ENCODE data around the gene CELF6. TPM values are rescaled to one million over a fixed set of nuclear protein-coding genes. Genes with fewer than 3 reads are reported as not detected.

The CELF6 gene
- total RNA-seq (2014; rRNA removed; shearing (Covaris generic)): 0.34 TPM in 1 of 2 replicates, not detected in the other
- 0.18 TPM in 1 of 2 replicates, not detected in the other for polyA plus RNA-seq (2015; cell fraction: cytosol; rRNA removed)
- polyA plus RNA-seq (2015; cell fraction: nucleus; rRNA removed): 2.2 and 3.4 TPM in 2 replicates

DNA sequence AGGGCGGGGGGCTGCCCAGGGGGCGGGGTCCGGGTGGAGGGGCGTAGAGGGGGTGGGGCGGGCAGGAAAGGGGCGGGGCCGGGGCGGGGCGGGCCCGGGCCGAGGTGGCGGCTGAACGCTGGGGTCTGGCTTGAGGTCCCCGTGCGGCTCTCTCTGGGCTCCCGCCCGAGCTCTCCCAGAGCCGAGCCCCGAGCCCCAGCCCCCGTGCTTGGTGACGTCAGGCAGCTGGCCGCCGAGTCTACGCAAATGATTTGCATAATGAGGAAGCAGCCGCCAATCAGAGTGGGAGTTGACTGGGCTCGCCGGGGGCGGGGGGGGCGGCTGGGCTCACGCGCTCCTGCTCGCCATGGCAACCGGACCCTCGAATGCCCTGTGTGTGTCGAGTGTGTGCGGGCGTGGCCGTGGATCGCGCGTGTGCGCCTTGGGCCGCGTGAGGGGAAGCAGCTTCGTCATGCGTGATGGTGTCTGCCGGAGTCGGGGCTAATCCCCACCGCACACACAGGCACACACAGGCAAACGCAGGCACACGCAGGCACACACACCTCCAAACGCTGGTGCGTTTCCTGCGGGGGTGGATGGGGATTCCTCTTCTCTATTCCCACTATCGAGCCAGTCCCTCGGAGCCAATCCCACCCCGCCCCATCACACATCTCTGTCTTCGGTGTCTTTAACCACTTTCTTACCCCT is at the start of gene CELF6:
Gene CELF6 (minus strand): TSS at position 173 of the 687 bp plus-strand sequence. CDS start 283 bp downstream, outside the sequence.
- DNase-seq (ENCODE audit: low read depth): no peak

DNA sequence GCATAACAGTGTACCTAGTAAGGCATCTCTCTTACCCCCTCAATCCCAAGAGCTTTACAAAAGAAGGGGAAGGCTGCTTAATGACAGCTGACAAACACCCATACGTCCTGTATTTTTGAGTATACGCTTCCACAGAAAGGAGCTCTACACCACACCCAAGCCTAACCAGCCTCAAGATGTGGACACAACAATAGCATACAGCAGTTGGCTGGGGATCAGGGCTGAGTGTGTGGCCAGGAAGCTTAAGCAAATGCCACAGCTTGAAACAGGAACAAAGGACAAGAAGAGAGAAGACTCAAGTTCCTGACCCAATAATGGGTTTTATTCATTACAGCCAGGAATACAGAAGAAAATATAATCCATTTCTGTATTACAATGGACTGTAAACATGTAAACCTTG is 48.9 kb upstream of the CELF6 start:
- no peak for DNase-seq (ENCODE audit: low read depth)

DNA sequence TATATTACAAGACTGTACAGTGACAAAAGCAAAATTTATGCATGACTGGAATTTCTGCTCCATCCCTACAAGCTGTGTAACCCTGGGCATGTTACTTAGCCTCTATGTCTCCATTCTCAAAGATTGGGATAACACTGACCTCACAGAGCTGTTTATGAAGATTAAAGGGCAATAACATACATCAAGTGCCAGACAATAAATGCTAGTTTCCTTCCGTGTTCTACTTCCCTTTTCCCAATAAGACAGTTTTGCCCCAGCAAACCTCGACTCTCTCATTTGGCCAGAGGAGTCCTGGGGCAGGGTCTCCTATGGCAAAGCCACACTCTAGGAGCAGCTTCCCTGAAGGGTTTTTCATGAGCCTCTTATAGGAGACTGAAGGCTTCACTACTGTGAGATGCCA is 48.4 kb upstream of the CELF6 start:
- no peak for DNase-seq (ENCODE audit: low read depth)

DNA sequence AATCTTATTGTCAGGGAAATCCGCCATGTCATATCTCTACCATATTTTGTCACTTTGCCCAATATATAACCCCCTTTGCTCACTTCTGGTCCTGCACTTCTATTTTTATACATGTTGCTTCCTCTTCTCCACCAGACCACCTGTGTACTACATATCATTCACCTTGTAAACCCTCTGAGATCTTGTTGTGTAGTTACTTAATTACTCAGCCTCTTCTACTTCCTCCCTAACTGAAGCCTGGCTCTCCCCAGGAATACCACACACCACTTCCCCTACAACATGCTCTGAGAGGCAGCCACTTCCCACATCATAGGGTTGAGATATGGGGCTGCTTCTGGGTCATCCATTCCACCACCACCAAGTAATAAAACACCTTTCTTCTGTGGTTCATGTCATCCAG is 45.9 kb upstream of the CELF6 start:
- DNase-seq (ENCODE audit: low read depth): peak; percentile 11

DNA sequence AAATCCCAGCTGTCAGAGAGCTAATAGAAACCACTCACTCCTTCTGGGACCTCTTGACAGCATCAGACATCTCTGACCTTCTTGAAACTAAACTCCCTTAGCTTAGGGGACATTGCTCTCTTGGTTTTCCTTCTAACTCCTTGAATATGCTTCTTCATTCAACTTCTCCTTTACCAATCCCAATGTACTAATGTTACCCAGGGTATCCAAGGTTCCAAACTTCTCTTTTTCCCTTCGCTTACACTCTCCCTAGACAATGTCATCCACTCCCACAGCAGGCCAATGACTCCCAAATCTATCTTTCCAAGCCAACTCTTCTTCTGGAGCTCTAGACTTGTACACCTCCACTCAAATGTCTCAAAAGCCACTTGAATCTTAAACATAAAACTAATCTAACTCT is 41.2 kb upstream of the CELF6 start:
- DNase-seq (ENCODE audit: low read depth): no peak

DNA sequence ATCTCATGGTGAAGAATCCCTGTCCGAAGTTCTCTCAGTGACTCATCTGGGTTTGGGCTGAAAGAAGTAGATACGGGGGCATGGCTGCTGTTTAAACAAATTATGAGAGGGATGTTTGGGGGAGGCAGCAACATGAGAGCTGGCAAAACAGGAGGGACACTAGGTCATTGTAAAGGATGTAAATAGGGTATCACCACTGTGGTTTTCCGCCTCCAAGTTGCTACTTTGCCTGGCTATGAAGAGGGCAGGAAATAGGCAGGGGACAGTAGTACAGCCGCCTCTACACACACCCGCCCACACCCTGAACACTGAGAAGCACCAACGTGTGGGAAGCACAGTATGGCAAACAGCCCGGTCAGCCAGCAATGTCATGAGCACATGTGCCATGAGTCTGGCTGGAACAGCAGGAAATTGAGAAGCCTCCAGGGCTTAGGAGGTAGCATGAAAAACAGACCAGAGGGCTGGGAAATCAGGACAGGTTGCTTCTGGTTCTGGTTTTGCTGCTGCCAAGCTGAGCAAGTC is 38.8 kb upstream of the CELF6 start:
- peak; percentile 70 for DNase-seq (ENCODE audit: low read depth)

DNA sequence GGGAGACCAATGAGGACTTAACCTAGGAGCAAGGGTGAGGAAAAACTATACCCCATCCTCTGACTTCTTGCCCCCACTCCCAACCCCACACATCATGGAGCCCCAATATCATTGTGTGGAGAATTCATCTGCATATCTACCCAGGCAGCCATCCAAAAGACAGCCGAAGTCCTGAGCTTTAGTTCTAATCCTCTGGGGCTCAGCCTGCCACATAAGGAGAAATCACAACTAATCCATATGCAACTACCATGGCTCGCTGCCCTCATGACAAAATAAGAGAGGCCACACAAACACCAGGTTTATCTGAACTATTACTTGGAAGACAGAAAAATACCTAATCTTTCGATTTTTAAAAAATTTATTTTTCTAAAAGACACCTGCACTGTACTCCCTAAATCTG is 38.2 kb upstream of the CELF6 start:
- no peak for DNase-seq (ENCODE audit: low read depth)

DNA sequence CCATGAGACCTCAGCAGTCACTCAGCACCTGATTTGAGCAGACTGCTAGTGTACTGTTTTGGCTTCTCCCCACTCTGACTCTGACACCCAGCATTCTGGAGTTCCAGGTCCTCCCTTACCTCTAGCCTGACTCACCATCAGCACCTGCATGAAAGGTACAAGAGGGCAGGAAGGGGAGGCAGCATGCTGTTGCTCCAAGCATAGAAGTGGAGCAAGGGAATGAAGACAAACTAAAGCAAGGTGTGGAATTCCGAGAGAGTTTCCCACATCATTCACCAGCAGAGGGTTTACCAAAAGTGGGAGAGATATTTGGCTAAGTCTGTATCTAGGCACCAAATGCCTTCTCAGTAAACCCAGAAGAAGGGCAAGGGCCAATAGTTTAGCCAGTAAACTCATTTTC is 34.5 kb upstream of the CELF6 start:
- no peak for DNase-seq (ENCODE audit: low read depth)

DNA sequence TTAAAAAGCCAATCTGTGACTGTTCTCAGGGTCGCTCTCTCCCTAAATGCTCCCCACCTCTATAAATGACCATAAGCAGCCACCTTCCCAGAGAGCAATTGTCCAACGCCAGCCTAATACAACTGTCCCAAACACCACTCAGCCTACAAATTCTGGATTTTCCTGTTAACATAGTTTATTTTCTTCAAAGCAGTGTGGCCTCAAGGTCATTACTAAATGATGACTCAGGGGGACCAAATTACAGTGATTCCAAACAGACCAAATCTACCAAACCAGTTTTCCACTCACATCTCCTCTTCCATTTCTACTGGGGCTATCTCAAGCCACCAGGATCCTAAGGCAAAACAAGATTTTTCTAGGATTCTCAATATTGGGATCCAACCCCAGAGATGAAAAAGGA is 33.3 kb upstream of the CELF6 start:
- DNase-seq (ENCODE audit: low read depth): no peak

DNA sequence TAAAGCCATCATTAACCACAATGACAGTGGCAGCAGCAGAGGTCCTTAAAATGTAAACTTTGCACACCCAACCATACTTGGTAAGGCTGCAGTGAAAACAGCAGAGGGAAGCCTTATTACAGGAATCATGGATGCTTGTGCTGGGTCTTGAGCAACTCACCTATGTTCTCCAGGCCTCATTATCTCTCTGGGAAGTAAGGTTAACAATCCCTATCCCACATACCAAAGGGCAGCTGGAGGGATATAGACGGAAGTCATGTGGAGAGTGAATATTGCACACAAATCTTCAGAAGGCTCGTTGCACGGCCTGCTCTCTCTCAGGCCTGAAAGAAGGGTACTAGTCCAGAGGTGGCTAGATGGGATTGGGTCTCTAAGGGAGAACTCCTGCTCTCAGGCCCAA is 25.8 kb upstream of the CELF6 start:
- DNase-seq (ENCODE audit: low read depth): no peak

DNA sequence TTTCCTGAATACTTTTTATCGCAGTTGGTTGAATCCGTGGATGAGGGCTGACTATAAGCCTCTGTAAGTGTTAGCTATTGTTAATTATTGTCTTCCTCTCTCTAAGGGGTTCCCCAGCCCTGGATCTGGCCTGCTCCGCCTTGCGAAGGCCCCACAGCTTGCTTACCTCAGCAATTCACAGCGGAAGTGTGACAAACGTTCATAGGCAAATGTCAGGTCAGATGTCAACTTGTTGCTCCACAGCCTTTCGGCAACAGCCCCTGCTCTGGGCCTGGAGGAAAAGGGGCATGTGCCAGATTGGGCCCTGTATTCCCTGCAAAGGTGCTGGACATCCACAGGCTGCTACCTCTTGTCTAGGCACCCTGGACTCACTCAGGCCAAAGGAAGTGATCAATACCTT is 25.3 kb upstream of the CELF6 start:
- no peak for DNase-seq (ENCODE audit: low read depth)

DNA sequence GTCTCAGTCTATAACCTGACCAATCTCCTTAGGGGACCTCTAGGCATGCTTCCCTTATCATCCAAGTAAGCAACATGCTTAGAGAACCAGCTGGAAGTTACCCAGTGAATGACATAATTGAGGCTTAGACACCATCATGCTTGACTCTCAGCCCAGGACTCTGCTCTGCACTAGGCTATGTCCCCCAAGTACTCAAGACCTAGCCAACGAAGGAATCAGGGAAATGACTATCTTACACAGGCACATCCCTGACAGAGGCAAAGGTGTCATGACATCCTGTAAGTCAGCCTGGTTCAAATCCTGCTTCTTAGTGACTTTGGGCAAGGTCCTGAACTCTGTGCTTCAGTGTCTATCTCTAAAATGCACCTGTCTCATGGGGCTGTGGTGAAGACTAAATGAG is 24.6 kb upstream of the CELF6 start:
- DNase-seq (ENCODE audit: low read depth): no peak

DNA sequence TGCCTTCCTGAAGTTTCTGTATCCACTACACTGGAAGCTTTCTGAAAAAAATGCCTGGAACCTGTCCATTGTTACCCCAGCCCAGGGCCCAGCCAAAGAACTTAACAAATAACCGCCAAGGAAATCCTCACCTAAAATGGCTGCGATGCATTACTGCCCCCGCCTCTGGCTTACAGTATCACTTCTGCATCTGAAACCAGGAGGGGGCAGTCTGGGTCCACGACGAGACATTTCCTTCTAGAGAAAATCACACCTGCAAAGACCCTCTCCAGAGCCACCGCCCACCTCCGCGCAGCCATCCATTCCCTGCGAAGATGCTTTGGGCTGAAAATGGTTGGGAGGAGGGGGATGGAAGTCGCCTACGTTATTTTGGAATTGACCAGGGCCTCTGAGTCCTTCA is 22.4 kb upstream of the CELF6 start:
- DNase-seq (ENCODE audit: low read depth): no peak

DNA sequence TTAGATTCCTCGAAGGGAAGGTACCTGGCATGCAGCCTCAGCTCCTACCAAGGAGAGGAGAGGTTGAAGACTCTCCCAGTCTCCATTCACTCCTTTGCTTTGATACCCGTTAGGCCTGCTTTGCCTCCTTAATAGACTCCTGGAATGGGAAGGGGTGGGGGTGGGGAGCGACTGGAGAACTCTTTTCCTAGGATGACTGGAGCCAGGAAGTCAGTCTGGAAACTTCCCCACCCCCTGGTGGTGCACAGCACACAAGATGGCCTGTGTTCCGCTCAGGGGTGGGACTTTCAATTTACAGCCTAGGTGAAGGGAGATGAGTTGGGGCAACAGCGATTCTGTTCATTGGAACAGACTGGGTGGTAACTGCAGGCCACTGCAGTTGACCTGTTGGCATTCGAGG is 21.4 kb upstream of the CELF6 start:
- no peak for DNase-seq (ENCODE audit: low read depth)

DNA sequence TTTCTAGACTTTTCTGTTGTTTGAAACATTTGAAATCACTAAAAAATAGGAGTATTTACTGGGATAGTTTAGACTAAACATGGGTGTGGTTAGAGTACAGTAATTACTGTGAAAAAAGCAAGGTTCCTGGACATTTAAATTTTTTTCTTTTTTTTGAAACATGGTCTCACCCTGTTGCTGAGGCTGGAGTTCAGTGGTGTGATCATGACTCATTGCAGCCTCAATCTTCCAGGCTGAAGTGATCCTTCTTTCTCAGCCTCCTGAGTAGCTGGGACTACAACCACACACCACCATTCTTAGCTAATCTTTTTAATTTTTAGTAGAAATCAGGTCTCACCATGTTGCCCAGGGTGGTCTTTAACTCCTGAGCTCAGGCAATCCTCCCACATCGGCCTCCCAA is 20.4 kb upstream of the CELF6 start:
- peak; percentile 50 for DNase-seq (ENCODE audit: low read depth)

DNA sequence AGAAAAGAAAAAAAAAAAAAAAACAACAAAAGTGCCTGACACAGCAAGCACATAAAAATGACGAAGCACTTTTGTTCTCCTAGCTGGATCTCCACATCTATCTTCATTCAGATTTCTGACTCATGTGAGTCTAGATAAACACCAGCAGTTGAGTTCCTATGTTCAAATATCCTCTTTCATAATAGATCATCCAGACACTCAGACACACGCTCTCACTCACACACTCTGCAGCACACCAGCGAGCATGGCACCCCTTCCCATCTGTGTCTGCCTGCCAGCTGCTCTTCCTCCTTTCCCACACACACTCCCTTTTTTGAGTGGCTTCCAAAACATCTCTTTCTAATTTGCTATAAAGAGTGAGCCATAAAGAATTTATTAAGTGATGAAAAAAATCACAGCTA is 19.8 kb upstream of the CELF6 start:
- peak; percentile 91 for DNase-seq (ENCODE audit: low read depth)

DNA sequence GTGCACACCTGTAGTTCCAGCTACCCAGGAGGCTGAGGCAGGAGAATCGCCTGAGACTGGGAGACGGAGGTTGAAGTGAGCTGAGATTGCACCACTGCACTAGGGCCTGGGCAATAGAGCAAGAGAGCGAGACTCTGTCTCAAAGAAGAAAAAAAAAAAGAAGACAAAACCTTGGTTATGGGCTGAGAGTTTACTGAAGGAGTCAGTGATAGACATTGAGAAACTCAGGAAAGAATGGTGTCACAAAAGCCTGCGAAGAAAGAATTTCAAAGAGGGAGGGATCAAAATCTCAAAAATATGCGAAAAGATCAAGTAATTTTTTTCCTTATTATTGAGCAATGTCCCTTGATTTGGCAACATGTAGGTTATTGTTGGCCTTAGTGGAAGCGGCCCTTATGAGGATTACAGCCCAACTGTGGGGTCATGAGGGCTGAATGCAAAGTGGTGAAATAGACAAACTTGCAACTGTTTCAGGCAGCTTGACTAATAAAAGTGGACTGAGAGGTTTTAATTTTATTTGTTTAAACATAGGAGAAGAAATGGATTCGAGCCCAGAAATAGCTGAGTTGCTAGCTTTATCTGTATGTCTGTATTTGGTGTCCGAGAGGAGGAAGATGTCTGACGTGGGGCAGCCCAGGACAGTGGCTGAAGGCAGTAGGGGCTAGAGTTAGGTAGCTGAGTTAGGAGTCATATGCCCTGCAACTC is 18.8 kb upstream of the CELF6 start:
- no peak for DNase-seq (ENCODE audit: low read depth)

DNA sequence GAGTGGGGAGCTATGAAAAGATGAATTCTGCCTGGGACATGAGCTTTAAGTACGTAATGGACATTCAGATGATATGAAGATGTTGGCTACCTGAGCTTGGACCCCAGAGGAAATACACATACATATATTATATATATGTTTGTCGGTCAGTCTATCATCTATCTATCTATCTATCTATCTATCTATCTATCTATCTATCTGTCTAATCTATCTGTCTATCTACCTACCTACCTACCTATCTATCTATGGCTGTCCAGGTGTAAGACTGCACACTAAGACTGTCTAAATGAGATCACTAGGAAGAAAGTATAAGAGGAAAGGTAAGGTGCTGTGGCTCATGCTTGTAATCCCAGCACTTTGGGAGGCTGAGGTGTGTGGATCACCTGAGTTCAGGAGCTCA is 18.2 kb upstream of the CELF6 start:
- no peak for DNase-seq (ENCODE audit: low read depth)

DNA sequence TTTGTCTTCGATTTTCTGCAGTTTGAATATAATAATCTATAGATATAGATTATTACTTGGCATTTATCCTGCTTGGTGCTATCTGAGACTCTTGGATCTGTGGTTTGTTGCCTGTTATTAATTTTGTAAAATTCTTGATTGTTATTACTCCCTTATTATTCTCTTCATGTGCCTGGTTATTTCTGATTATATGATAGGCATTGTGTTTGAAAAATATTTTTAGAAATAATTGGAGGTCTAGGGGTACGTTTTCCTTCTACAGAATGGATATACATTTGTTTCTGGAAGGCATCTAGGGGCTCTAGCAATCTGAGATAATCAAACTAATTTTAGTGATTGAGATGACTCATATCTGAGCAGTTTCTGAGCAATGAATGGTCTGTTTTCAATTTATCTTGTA is 14.9 kb upstream of the CELF6 start:
- DNase-seq (ENCODE audit: low read depth): no peak

DNA sequence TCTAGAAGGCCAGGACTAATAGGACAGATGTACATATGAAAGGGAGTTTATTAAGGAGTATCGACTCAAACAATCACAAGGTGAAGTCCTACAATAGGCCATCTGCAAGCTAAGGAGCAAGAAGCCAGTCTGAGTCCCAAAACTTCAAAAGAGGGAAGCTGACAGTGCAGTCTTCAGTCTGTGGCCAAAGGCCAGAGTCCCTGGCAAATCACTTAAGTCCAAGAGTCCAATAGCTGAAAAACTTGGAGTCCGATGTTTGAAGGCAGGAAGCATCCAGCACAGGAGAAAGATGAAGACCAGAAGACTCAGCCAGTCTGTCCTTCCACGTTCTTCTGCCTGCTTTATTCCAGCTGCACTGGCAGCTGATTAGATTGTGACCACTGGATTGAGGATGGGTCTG is 11.1 kb upstream of the CELF6 start:
- DNase-seq (ENCODE audit: low read depth): no peak

DNA sequence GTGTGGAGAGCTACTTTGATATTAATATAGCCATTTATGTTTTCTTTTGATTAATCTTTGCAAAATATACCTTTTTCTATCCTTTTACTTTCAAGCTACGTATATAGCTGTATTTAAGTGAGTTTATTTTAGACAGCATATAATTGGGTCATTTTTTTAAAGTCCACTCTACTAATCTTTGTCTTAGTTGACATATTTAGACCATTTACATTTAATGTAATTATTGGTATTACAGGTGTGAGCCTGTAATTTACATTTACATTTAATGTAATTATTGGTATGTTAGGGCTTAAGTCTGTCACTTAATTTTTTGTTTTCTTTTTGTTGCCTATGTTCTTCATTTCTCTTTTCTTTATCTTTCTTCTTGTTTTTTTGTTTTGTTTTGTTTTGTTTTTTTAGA is 3.8 kb upstream of the CELF6 start:
- no peak for DNase-seq (ENCODE audit: low read depth)

DNA sequence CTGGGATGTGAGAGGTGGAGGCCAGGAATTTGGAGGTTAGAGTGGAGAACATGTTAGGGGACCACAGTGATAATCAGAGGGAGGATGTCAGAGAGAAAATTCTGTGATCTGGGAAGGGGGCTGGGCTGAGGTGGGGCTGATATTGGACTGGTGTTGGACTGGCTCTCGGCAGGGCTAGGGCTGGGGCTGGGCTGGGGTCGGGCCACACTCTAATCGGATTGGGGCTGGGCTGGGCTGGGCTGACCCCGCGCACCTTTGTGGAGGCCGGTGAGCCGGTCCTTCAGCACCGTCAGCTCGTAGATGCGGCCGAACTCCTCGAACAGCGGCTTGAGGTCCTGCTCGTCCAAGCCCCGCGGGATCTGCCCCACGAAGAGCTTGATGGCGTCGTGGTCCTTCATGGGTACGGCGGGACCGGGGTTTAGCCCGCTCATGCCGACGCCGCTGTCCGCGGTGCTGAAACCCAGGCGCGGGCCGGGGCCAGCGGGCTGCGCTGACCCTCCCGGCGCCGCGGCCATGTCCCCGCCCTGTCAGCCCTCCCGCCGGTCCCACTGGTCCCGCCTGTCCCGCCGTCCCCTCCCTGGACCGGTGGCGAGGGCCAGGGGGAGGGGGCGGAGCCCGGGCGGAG is 485 bp downstream of the CELF6 start:
- DNase-seq (ENCODE audit: low read depth): no peak

Measured in HT1080 (cell line).